B cell (primary cell): ENCODE data around the gene TJAP1. TPM values are rescaled to one million over a fixed set of nuclear protein-coding genes. Genes with fewer than 3 reads are reported as not detected.
A peak's percentile ranks its signal among the peaks of the same experiment; 100 is the strongest.

Experiments used
- ATAC-seq: fragments of 200-7000 bp; cut with Tn5 transposase; one replicate; pipeline ENCODE4 v1.10.0; 2021; ENCODE audit warnings: low read depth, mild to moderate bottlenecking, moderate number of reproducible peaks, moderate library complexity
- CTCF ChIA-PET: fragments of 350-600 bp; sonication (Branson Sonifier 250); formaldehyde crosslinking; loops from one replicate; lab custom pipeline; 2021; ENCODE audit warnings: antibody characterized with exemption, inconsistent platforms; lab: Charles Lee
- POLR2A ChIA-PET: fragments of 350-600 bp; sonication (Branson Sonifier 250); formaldehyde crosslinking; loops from one replicate; lab custom pipeline; 2021; ENCODE audit warnings: antibody characterized with exemption; lab: Charles Lee
- DNase-seq: peaks from one replicate; pipeline ENCODE4 v3.0.0; 2013
- H2AFZ ChIP-seq: 2 replicates; pipeline ENCODE4 v1.6.1; 2012; ENCODE audit warnings: mild to moderate bottlenecking, low read depth, low read length; ENCODE audit not compliant: insufficient read depth, poor library complexity, severe bottlenecking
- H3K27ac ChIP-seq, 2 donors: 1 replicate in 1 of 2; 2 replicates in 1 of 2; pipeline ENCODE4 v1.5.1; 2012 to 2013; ENCODE audit warnings: low read length in 2 of 2, mild to moderate bottlenecking in 2 of 2, moderate library complexity in 1 of 2
- H3K27me3 ChIP-seq, 4 experiments: fragments of 200-600 bp in 1 of 4; sonication (generic) in 1 of 4; replicated peaks in 1 of 4; 1 replicate in 2 of 4; 2 replicates in 2 of 4; pipeline versions ENCODE4 v1.6.1 to v1.7.0; 2013 to 2016; ENCODE audit warnings: low read length in 3 of 4, mild to moderate bottlenecking in 2 of 4, mixed read lengths in 1 of 4, moderate library complexity in 1 of 4; ENCODE audit not compliant: insufficient read depth in 4 of 4, control insufficient read depth in 3 of 4; ENCODE audit errors: control extremely low read depth in 1 of 4
- H3K36me3 ChIP-seq, 2 experiments: replicated peaks in 1 of 2; 1 replicate in 1 of 2; 2 replicates in 1 of 2; pipeline versions ENCODE4 v1.6.1 to v1.7.1; 2013; ENCODE audit warnings: low read length in 1 of 2; ENCODE audit not compliant: insufficient read depth in 2 of 2, control insufficient read depth in 1 of 2; ENCODE audit errors: control extremely low read depth in 1 of 2, extremely low read depth in 1 of 2
- H3K4me1 ChIP-seq, 2 donors: fragments of 200-600 bp in 1 of 2; sonication (generic) in 1 of 2; 1 replicate in 1 of 2; 2 replicates in 1 of 2; pipeline versions ENCODE4 v1.5.1 to v1.6.1; 2013 to 2017; ENCODE audit warnings: low read length in 2 of 2; ENCODE audit not compliant: control insufficient read depth in 2 of 2, insufficient read depth in 2 of 2
- H3K4me2 ChIP-seq: replicated peaks from 2 replicates; pipeline ENCODE3; 2012; ENCODE audit warnings: mild to moderate bottlenecking, low read depth, low read length; ENCODE audit not compliant: poor library complexity, severe bottlenecking
- H3K4me3 ChIP-seq, 5 experiments: fragments of 200-600 bp in 1 of 5; sonication (generic) in 1 of 5; 1 replicate in 3 of 5; 2 replicates in 2 of 5; pipeline versions ENCODE4 v1.5.1 to v1.7.0; 2011 to 2016; ENCODE audit warnings: low read length in 4 of 5, mild to moderate bottlenecking in 4 of 5, low read depth in 2 of 5, control low read depth in 1 of 5, moderate library complexity in 1 of 5; ENCODE audit not compliant: insufficient read depth in 1 of 5; ENCODE audit errors: control extremely low read depth in 1 of 5, extremely low read depth in 1 of 5
- H3K79me2 ChIP-seq: fragments of 200-600 bp; sonication (generic); one replicate; pipeline ENCODE4 v1.6.0; 2016; ENCODE audit warnings: low read length; ENCODE audit not compliant: control insufficient read depth, insufficient read depth
- H3K9ac ChIP-seq: fragments of 200-600 bp; sonication (generic); 2 replicates; pipeline ENCODE4 v1.6.1; 2017; ENCODE audit warnings: mild to moderate bottlenecking, low read length, moderate library complexity
- H3K9me3 ChIP-seq, 3 donors: one replicate each; pipeline versions ENCODE4 v1.6.1 to v1.7.1; 2013; ENCODE audit warnings: low read length in 2 of 3; ENCODE audit not compliant: control insufficient read depth in 2 of 3, insufficient read depth in 1 of 3; ENCODE audit errors: control extremely low read depth in 1 of 3
- H4K20me1 ChIP-seq: 2 replicates; pipeline ENCODE4 v1.6.0; 2012; ENCODE audit warnings: mild to moderate bottlenecking, low read length; ENCODE audit not compliant: insufficient read depth, control insufficient read depth, poor library complexity, severe bottlenecking
- H3K27ac Mint-ChIP-seq: one replicate; pipeline ENCODE4 v1.8.0; 2021; ENCODE audit warnings: mixed read lengths
- H3K27me3 Mint-ChIP-seq: one replicate; pipeline ENCODE4 v1.8.0; 2021; ENCODE audit warnings: mixed read lengths
- H3K4me1 Mint-ChIP-seq: one replicate; pipeline ENCODE4 v1.8.0; 2021; ENCODE audit warnings: mixed read lengths
- H3K4me3 Mint-ChIP-seq: one replicate; pipeline ENCODE4 v1.8.0; 2021; ENCODE audit warnings: mixed read lengths
- H3K9me3 Mint-ChIP-seq: one replicate; pipeline ENCODE4 v1.8.0; 2022; ENCODE audit warnings: mixed read lengths; ENCODE audit not compliant: insufficient read depth
- EZH2 ChIP-seq: IDR thresholded peaks from 2 replicates; pipeline ENCODE4 v1.6.1; 2012; ENCODE audit warnings: borderline replicate concordance, low read depth, mild to moderate bottlenecking, moderate library complexity, low read length; ENCODE audit not compliant: insufficient read depth, poor library complexity, severe bottlenecking
- WGBS: methylation state at CpG from one replicate; pipeline ENCODE4 v1.1.5; 2013; ENCODE audit warnings: missing lambda C conversion rate; ENCODE audit not compliant: insufficient coverage; 5-methylcytosine and 5-hydroxymethylcytosine counted together
- intact Hi-C: fragments of 100-400 bp; cut with micrococcal nuclease; formaldehyde crosslinking; loops from one replicate; pipeline ENCODE4 v1.10.0; 2022
- polyA plus RNA-seq: library from polyadenylated mRNA; depleted of rRNA; stranded (reverse); fragments of >200 nt; gene quantifications from 2 replicates; pipeline ENCODE4 v1.2.3, GENCODE V29; 2012
- total RNA-seq, 2 donors: library from RNA; stranded (reverse); fragments of 120-200 nt in 1 of 2; gene quantifications; 1 replicate in 1 of 2; 2 replicates in 1 of 2; pipeline versions ENCODE4 v1.2.3 to v1.2.4, GENCODE V29; 2013 to 2022
- TF ChIP-seq, protein P1 (sequence below): fragments of 200-600 bp; IDR thresholded peaks from one replicate; pipeline ENCODE4 v1.8.0; 2022; ENCODE audit warnings: antibody characterized with exemption, mild to moderate bottlenecking

The TJAP1 gene
- total and polyA plus RNA-seq, 2 donors (not counting 1 experiment from before 2014, with no cell fraction given) = 59.1 to 70.7 TPM

DNA sequence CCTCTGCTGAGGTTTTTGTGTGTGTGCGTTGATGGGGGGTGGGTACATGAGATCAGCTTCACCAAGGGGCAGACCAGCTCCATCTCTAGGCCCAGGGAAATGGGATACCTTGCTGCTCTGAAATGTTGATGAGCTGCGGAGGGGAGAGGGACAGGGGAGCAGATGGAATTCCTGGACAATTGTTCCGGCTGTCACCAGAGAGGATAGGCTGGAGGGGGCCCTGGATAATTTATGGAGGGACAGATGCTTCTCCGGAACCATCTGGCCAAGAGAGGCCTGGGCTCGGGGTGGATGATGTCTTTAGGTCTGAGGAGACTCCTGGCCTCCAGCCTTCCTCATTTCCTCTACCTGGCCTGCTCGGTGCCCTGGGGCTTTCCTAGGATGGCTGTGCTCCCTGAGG is 1.9 kb upstream of the TJAP1 start:
- peaks cover 14 to 22% of the 10 kb centered on the region in 2 donors for H3K4me1 ChIP-seq
- Mint-ChIP-seq H3K27me3 (peaks cover 4% of the 10 kb centered on the region), H3K4me1 (peaks cover 34% of the 10 kb centered on the region), H3K27ac (no peak overlapping the region), H3K4me3 (no peak overlapping the region), H3K9me3 (no peaks in the 10 kb centered on the region)
- H3K36me3 ChIP-seq = no peaks in the 10 kb centered on the region
- H3K4me2 ChIP-seq = no peak overlapping the region
- no peaks in the 10 kb centered on the region for H3K9me3 ChIP-seq
- H3K4me3 ChIP-seq = no peak overlapping the region
- no peaks in the 10 kb centered on the region for H4K20me1 ChIP-seq
- ChIA-PET POLR2A (no interaction called here), CTCF (interaction anchor here (0.6 to 1.3 kb wide), 3 partner anchors 18 to 593 kb away, joined by 3 to 4 read pairs (median 4); no protein-coding TSS in a partner anchor)
- H3K27ac ChIP-seq = no peak overlapping the region
- H3K79me2 ChIP-seq = peaks cover 50% of the 10 kb centered on the region
- 92% methylated on average over 6 of the region's 6 CpGs for WGBS
- intact Hi-C loops = no loop called here
- no peaks in the 10 kb centered on the region for H3K27me3 ChIP-seq
- ATAC-seq = no peak
- H3K9ac ChIP-seq = no peak overlapping the region
- TF ChIP-seq, protein P1, sequence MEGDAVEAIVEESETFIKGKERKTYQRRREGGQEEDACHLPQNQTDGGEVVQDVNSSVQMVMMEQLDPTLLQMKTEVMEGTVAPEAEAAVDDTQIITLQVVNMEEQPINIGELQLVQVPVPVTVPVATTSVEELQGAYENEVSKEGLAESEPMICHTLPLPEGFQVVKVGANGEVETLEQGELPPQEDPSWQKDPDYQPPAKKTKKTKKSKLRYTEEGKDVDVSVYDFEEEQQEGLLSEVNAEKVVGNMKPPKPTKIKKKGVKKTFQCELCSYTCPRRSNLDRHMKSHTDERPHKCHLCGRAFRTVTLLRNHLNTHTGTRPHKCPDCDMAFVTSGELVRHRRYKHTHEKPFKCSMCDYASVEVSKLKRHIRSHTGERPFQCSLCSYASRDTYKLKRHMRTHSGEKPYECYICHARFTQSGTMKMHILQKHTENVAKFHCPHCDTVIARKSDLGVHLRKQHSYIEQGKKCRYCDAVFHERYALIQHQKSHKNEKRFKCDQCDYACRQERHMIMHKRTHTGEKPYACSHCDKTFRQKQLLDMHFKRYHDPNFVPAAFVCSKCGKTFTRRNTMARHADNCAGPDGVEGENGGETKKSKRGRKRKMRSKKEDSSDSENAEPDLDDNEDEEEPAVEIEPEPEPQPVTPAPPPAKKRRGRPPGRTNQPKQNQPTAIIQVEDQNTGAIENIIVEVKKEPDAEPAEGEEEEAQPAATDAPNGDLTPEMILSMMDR = no peak
- TF ChIP-seq EZH2 = no peak
- H2AFZ ChIP-seq = no peak overlapping the region
- DNase-seq = no peak

DNA sequence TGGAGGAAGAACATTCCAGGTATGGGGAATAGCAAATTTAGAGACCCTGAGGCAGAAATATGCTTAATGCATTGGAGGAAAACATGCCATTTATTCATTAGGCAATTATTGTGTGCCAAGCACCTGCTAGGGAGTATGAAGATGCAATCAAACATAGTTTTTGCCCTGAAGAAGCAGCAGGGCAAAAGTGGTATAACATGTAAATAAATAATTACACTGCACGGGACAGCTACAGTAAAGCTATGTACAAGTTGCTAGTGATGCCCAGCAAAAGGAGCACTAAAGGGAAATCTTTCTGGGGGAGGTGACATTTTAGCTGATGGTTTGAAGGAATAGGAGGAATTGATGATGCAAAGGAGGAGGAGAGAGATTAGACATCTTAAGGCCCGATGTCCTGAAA is 624 bp upstream of the TJAP1 start:
- Histone ChIP-seq H3K4me3 (peak overlapping the region; percentile 26 to 81 (median 71)), H3K36me3 (no peaks in the 10 kb centered on the region), H3K9me3 (no peaks in the 10 kb centered on the region), H3K9ac (peak overlapping the region; percentile 95), H3K4me2 (peak overlapping the region; percentile 80), H3K4me1 (peaks cover 14 to 22% of the 10 kb centered on the region in 2 donors), H4K20me1 (no peaks in the 10 kb centered on the region), H3K27me3 (no peaks in the 10 kb centered on the region), H3K79me2 (peaks cover 61% of the 10 kb centered on the region), H2AFZ (peak overlapping the region; percentile 87), H3K27ac (peak overlapping the region; percentile 79 to 97)
- H3K4me1 Mint-ChIP-seq = peaks cover 36% of the 10 kb centered on the region
- TF ChIP-seq, protein P1 = no peak
- TF ChIP-seq EZH2 = no peak
- H3K27me3 Mint-ChIP-seq = no peaks in the 10 kb centered on the region
- WGBS = 70% methylated on average over 1 of the region's 2 CpGs
- peak overlapping the region; percentile 98 for H3K27ac Mint-ChIP-seq
- intact Hi-C loops = loop anchor here (1.0 to 2.0 kb wide), 8 partner anchors 22 to 305 kb away; partner anchors contain the start of genes ABCC10, CUL9, DLK2 and LRRC73
- DNase-seq = no peak
- ChIA-PET CTCF (interaction anchor here (0.7 to 1.6 kb wide), 4 partner anchors 29 to 302 kb away, joined by 3 to 7 read pairs (median 5); no protein-coding TSS in a partner anchor), POLR2A (interaction anchor here (0.6 to 1.0 kb wide), 8 partner anchors 18 to 731 kb away, joined by 3 to 9 read pairs (median 5); partner anchors contain the start of gene TBCC)
- H3K9me3 Mint-ChIP-seq = no peaks in the 10 kb centered on the region
- H3K4me3 Mint-ChIP-seq = peak overlapping the region; percentile 96
- no peak for ATAC-seq
